PFSK-1 (cell line): ENCODE data around the gene KRTAP21-3.

Experiments used
- FOXP2 ChIP-seq: optimal IDR thresholded peaks from 2 replicates; pipeline ENCODE3; 2011; ENCODE audit warnings: borderline replicate concordance, control low read depth, inconsistent platforms; ENCODE audit not compliant: insufficient read depth; ENCODE audit errors: extremely low read length, extremely low read depth
- POLR2AphosphoS5 ChIP-seq: IDR thresholded peaks from 2 replicates; pipeline ENCODE4 v1.6.1; 2012; ENCODE audit warnings: low read depth, mild to moderate bottlenecking, control low read depth, low read length, moderate library complexity
- SIN3A ChIP-seq: IDR thresholded peaks from 2 replicates; pipeline ENCODE4 v1.6.1; 2012; ENCODE audit warnings: mild to moderate bottlenecking, low read length, moderate library complexity, borderline replicate concordance; ENCODE audit not compliant: insufficient read depth
- TAF1 ChIP-seq: IDR thresholded peaks from 2 replicates; pipeline ENCODE4 v1.6.1; 2012; ENCODE audit warnings: low read length, control low read depth, borderline replicate concordance; ENCODE audit not compliant: insufficient read depth
- TF ChIP-seq, protein P1 (sequence below), 2 experiments: IDR thresholded peaks; 2 replicates each; pipeline versions ENCODE4 v1.6.1 to v1.8.0; 2011 to 2012; ENCODE audit warnings: low read depth in 2 of 2, low read length in 2 of 2, control low read depth in 1 of 2, inconsistent platforms in 1 of 2, mild to moderate bottlenecking in 1 of 2, moderate library complexity in 1 of 2; ENCODE audit not compliant: insufficient read depth in 1 of 2

The KRTAP21-3 gene

GRCh38 chr21:30740462-30740861 lies 21.9 kb upstream of the KRTAP21-3 start:
- TF ChIP-seq FOXP2 = no peak
- no peak for TF ChIP-seq TAF1
- no peak for TF ChIP-seq SIN3A
- TF ChIP-seq, protein P1, sequence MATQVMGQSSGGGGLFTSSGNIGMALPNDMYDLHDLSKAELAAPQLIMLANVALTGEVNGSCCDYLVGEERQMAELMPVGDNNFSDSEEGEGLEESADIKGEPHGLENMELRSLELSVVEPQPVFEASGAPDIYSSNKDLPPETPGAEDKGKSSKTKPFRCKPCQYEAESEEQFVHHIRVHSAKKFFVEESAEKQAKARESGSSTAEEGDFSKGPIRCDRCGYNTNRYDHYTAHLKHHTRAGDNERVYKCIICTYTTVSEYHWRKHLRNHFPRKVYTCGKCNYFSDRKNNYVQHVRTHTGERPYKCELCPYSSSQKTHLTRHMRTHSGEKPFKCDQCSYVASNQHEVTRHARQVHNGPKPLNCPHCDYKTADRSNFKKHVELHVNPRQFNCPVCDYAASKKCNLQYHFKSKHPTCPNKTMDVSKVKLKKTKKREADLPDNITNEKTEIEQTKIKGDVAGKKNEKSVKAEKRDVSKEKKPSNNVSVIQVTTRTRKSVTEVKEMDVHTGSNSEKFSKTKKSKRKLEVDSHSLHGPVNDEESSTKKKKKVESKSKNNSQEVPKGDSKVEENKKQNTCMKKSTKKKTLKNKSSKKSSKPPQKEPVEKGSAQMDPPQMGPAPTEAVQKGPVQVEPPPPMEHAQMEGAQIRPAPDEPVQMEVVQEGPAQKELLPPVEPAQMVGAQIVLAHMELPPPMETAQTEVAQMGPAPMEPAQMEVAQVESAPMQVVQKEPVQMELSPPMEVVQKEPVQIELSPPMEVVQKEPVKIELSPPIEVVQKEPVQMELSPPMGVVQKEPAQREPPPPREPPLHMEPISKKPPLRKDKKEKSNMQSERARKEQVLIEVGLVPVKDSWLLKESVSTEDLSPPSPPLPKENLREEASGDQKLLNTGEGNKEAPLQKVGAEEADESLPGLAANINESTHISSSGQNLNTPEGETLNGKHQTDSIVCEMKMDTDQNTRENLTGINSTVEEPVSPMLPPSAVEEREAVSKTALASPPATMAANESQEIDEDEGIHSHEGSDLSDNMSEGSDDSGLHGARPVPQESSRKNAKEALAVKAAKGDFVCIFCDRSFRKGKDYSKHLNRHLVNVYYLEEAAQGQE (IDR thresholded peaks at IDR 0.05; ENCODE audit: insufficient read depth in 1 of 2, low read depth in 2 of 2, low read length in 2 of 2) = no peak
- no peak for TF ChIP-seq POLR2AphosphoS5

DNA sequence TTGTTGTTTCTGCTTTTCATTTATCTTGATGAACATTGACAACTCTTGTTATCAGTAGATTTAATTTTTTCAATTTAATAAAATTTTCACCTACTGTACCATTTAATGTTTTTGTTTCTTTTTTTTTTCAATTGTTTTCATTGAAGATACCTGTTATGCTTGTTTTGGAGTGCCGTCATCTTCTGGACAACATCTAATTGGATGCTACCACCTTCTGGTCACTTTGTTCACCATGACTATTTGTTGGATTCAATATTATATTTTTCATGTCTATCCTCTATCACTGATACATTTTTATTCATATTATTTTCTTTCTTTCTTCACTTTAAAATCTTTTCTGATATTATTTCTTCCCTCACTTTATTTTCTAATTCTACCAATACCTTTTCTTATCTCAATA lies 14.4 kb upstream of the KRTAP21-3 start:
- no peak for TF ChIP-seq SIN3A
- TF ChIP-seq POLR2AphosphoS5 = no peak
- TF ChIP-seq, protein P1 (IDR thresholded peaks at IDR 0.05; ENCODE audit: insufficient read depth in 1 of 2, low read depth in 2 of 2, low read length in 2 of 2) = no peak
- TF ChIP-seq FOXP2 = no peak

- TF ChIP-seq POLR2AphosphoS5 (no peak), TAF1 (no peak), FOXP2 (no peak), SIN3A (no peak)
- TF ChIP-seq, protein P1 (IDR thresholded peaks at IDR 0.05; ENCODE audit: insufficient read depth in 1 of 2, low read depth in 2 of 2, low read length in 2 of 2) = no peak
These were observed 8.1 kb upstream of the KRTAP21-3 start for GRCh38 chr21:30726726-30727125.

GRCh38 chr21:30719401-30719800 lies 824 bp upstream of the KRTAP21-3 start:
- TF ChIP-seq POLR2AphosphoS5 = no peak
- TF ChIP-seq FOXP2 = no peak
- TF ChIP-seq, protein P1 (IDR thresholded peaks at IDR 0.05; ENCODE audit: insufficient read depth in 1 of 2, low read depth in 2 of 2, low read length in 2 of 2) = no peak
- TF ChIP-seq SIN3A = no peak
- TF ChIP-seq TAF1 = no peak

DNA sequence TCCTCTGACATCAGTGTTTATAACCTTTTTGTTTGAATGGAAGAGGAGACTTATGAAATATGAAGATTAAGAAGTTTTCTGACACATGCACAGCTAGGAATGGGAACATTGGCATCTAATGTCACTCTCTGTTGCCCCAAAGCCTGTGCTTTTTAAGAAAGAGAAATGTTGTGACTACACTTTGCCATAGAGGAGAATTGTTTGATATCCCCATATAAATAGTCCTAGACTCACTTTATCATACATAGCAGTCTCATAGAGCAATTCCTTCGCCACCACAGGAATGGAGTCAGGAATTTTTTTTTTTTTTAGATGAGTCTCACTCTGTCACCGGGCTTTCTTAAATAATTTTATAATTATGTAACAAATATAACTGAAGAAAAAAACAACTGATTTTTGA lies 1.5 kb downstream of the KRTAP21-3 start:
- TF ChIP-seq POLR2AphosphoS5 (no peak), SIN3A (no peak), TAF1 (no peak)
